ENCODE data around the gene SMIM43. TPM values are rescaled to one million over a fixed set of nuclear protein-coding genes. Genes with fewer than 3 reads are reported as not detected.

SMIM43 gene
- total and polyA plus RNA-seq, 2 donors (not counting 3 experiments of a cell fraction or from before 2014, with no cell fraction given): 0.18 TPM; not detected in 1

- POLR2A ChIA-PET: no interaction called here
- no peak overlapping the region for H3K9ac ChIP-seq (replicated peaks; ENCODE audit: extremely low read depth, insufficient read depth, low read length)
- TF ChIP-seq FOS (IDR thresholded peaks at IDR 0.05; ENCODE audit: borderline replicate concordance, insufficient read depth, low read length): no peak
- TF ChIP-seq, protein P1, sequence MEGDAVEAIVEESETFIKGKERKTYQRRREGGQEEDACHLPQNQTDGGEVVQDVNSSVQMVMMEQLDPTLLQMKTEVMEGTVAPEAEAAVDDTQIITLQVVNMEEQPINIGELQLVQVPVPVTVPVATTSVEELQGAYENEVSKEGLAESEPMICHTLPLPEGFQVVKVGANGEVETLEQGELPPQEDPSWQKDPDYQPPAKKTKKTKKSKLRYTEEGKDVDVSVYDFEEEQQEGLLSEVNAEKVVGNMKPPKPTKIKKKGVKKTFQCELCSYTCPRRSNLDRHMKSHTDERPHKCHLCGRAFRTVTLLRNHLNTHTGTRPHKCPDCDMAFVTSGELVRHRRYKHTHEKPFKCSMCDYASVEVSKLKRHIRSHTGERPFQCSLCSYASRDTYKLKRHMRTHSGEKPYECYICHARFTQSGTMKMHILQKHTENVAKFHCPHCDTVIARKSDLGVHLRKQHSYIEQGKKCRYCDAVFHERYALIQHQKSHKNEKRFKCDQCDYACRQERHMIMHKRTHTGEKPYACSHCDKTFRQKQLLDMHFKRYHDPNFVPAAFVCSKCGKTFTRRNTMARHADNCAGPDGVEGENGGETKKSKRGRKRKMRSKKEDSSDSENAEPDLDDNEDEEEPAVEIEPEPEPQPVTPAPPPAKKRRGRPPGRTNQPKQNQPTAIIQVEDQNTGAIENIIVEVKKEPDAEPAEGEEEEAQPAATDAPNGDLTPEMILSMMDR (IDR thresholded peaks at IDR 0.05; ENCODE audit: extremely low read depth in 1 of 2, insufficient read depth in 1 of 2, low read depth in 1 of 2, low read length in 2 of 2): peak; percentile 55 to 58
Observed at GRCh38 chr4:121726642-121727268, 38.2 kb downstream of the SMIM43 start.

DNA sequence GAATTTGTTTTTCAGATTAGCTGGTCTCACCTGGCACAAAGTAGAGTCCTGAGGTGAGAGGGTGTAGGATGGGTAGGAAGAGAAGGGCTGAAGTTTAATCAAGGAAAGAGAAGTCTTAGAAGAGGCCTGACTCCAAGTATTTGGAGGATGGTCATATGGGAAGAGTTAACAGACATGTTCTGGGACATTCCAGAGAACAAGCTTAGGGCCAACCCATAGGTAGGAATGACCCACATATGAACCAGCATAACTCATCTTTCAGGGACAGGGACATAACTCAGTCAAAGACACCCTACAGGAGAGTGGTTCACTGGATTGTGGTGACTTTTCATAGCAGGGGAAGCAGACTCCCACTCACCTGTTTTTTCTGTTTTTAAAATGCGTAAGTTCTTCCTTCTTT is 40.3 kb downstream of the SMIM43 start:
- TF ChIP-seq MYC (IDR thresholded peaks at IDR 0.05; ENCODE audit: low read depth, low read length) (no peak), FOS (IDR thresholded peaks at IDR 0.05; ENCODE audit: borderline replicate concordance, insufficient read depth, low read length) (no peak), POLR2AphosphoS5 (IDR thresholded peaks at IDR 0.05; ENCODE audit: insufficient read depth, low read depth, low read length) (no peak), POLR2A (IDR thresholded peaks at IDR 0.05; ENCODE audit: low read depth, low read length) (no peak)
- TF ChIP-seq, protein P1 (IDR thresholded peaks at IDR 0.05; ENCODE audit: extremely low read depth in 1 of 2, insufficient read depth in 1 of 2, low read depth in 1 of 2, low read length in 2 of 2): no peak
- TF ChIP-seq, protein P2, sequence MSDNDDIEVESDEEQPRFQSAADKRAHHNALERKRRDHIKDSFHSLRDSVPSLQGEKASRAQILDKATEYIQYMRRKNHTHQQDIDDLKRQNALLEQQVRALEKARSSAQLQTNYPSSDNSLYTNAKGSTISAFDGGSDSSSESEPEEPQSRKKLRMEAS (IDR thresholded peaks at IDR 0.05; ENCODE audit: insufficient read depth, insufficient read length): no peak
- H2AFZ ChIP-seq (ENCODE audit: low read depth, low read length): no peak overlapping the region
- no peaks in the 10 kb centered on the region for H3K9me3 ChIP-seq (replicated peaks; ENCODE audit: control insufficient read depth, insufficient read depth, low read length)
- no peaks in the 10 kb centered on the region for H3K79me2 ChIP-seq (ENCODE audit: control insufficient read depth, insufficient read depth, low read length)
- DNase-seq (ENCODE audit: low read depth, low spot score) (no peak), FAIRE-seq (no peak)
- no peak overlapping the region for H3K9ac ChIP-seq (replicated peaks; ENCODE audit: extremely low read depth, insufficient read depth, low read length)
- H3K9me1 ChIP-seq (replicated peaks; ENCODE audit: control insufficient read depth, extremely low read depth, insufficient read depth, low read length): no peaks in the 10 kb centered on the region
- dilution Hi-C loops (cut with MboI; ENCODE audit: extremely low pct_ligation_motif_present, low sequenced_read_pairs) (loop anchor here (25.0 kb wide), 1 partner anchor 237 kb away; no protein-coding TSS in a partner anchor), intact Hi-C loops (cut with micrococcal nuclease) (loop anchor here (10.0 kb wide), 1 partner anchor 50 kb away; no protein-coding TSS in a partner anchor)
- H4K20me1 ChIP-seq (replicated peaks; ENCODE audit: control insufficient read depth, extremely low read depth, insufficient read depth, low read length): no peaks in the 10 kb centered on the region
- peaks cover 10% of the 10 kb centered on the region for H3K4me1 ChIP-seq (ENCODE audit: control insufficient read depth, extremely low read depth, insufficient read depth, low read length)
- no peak overlapping the region for H3K4me3 ChIP-seq (replicated peaks in 1 of 3; ENCODE audit: insufficient read depth in 1 of 3, low read depth in 1 of 3, low read length in 3 of 3)
- H3K27ac ChIP-seq (ENCODE audit: insufficient read depth, low read depth, low read length): no peak overlapping the region
- no TSS peak for BruUV-seq (replicated peaks)
- H3K27me3 ChIP-seq (ENCODE audit: control insufficient read depth in 2 of 2, insufficient read depth in 2 of 2, low read length in 2 of 2): no peaks in the 10 kb centered on the region
- no peaks in the 10 kb centered on the region for H3K36me3 ChIP-seq (ENCODE audit: control insufficient read depth in 2 of 2, extremely low read depth in 1 of 2, insufficient read depth in 2 of 2, low read length in 2 of 2)
- CTCF ChIA-PET: interaction anchor here (1.0 to 2.5 kb wide), 8 partner anchors 9 to 354 kb away, joined by 3 to 23 read pairs (median 12); partner anchors contain the start of gene ANXA5
- no peak overlapping the region for H3K4me2 ChIP-seq (ENCODE audit: insufficient read depth, low read length)
- POLR2A ChIA-PET: interaction anchor here (1.3 kb wide), 1 partner anchor 13 kb away, joined by 3 read pairs; no protein-coding TSS in a partner anchor

More at GRCh38 chr4:121726642-121727268, 38.2 kb downstream of the SMIM43 start:
- no peaks in the 10 kb centered on the region for H3K36me3 ChIP-seq (ENCODE audit: control insufficient read depth in 2 of 2, extremely low read depth in 1 of 2, insufficient read depth in 2 of 2, low read length in 2 of 2)
- no peak overlapping the region for H3K27ac ChIP-seq (ENCODE audit: insufficient read depth, low read depth, low read length)
- dilution Hi-C loops (cut with MboI; ENCODE audit: extremely low pct_ligation_motif_present, low sequenced_read_pairs) (loop anchor here (25.0 kb wide), 1 partner anchor 239 kb away; no protein-coding TSS in a partner anchor), intact Hi-C loops (cut with micrococcal nuclease) (loop anchor here (1.0 to 10.0 kb wide), 4 partner anchors 15 to 242 kb away; no protein-coding TSS in a partner anchor)
- H3K79me2 ChIP-seq (ENCODE audit: control insufficient read depth, insufficient read depth, low read length): no peaks in the 10 kb centered on the region
- peak overlapping the region; percentile 28 for H2AFZ ChIP-seq (ENCODE audit: low read depth, low read length)
- BruUV-seq (replicated peaks): no TSS peak
- FAIRE-seq: peak; percentile 82
- H3K27me3 ChIP-seq (ENCODE audit: control insufficient read depth in 2 of 2, insufficient read depth in 2 of 2, low read length in 2 of 2): no peaks in the 10 kb centered on the region
- no peaks in the 10 kb centered on the region for H3K9me1 ChIP-seq (replicated peaks; ENCODE audit: control insufficient read depth, extremely low read depth, insufficient read depth, low read length)
- CTCF ChIA-PET: interaction anchor here (0.9 to 2.5 kb wide), 4 partner anchors 15 to 242 kb away, joined by 3 to 23 read pairs (median 10); partner anchors contain the start of gene ANXA5
- H3K4me2 ChIP-seq (ENCODE audit: insufficient read depth, low read length): no peak overlapping the region
- no peak overlapping the region for H3K4me3 ChIP-seq (replicated peaks in 1 of 3; ENCODE audit: insufficient read depth in 1 of 3, low read depth in 1 of 3, low read length in 3 of 3)
- DNase-seq (ENCODE audit: low read depth, low spot score): peak; percentile 79
- peaks cover 10% of the 10 kb centered on the region for H3K4me1 ChIP-seq (ENCODE audit: control insufficient read depth, extremely low read depth, insufficient read depth, low read length)
- no peaks in the 10 kb centered on the region for H4K20me1 ChIP-seq (replicated peaks; ENCODE audit: control insufficient read depth, extremely low read depth, insufficient read depth, low read length)
- no peaks in the 10 kb centered on the region for H3K9me3 ChIP-seq (replicated peaks; ENCODE audit: control insufficient read depth, insufficient read depth, low read length)

All from endothelial cell of umbilical vein (primary cell).